ENCODE results near the gene ERP44.
"Not testable (repeated sequence)": the region's sequence is repeated elsewhere in the genome, so short reads cannot be mapped to it uniquely, and the experiment has no call there.

ERP44 gene

GRCh38 chr9:100098887-100099721 lies at the start of gene ERP44, which contains the start of gene INVS:
ERP44 (minus strand) TSS chr9:100099000; CDS start chr9:100098840, 160 bp downstream.
INVS (plus strand) TSS chr9:100099243; CDS start chr9:100104522, 5,279 bp downstream.
- DNase-seq (ENCODE audit: low spot score) = peak; percentile 100

DNA sequence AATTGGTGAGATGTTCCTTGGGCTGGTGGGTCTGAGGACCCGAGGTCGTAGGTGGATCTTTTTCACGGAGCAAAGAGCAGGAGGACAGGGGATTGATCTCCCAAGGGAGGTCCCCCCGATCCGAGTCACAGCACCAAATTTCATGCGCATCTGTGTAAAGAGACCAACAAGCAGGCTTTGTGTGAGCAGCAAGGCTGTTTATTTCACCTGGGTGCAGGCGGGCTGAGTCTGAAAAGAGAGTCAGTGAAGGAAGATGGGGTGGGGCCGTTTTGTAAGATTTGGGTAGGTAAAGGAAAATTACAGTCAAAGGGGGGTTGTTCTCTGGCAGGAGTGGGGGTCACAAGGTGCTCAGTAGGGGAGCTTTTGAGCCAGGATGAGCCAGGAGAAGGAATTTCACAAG lies 47.2 kb upstream of the ERP44 start:
- not testable (repeated sequence) for DNase-seq (ENCODE audit: low spot score)

- not testable (repeated sequence) for DNase-seq (ENCODE audit: low spot score)
Measured at GRCh38 chr9:100145167-100145934, 46.6 kb upstream of the ERP44 start.

- not testable (repeated sequence) for DNase-seq (ENCODE audit: low spot score)
Measured at GRCh38 chr9:100141862-100142261, 43.1 kb upstream of the ERP44 start.

GRCh38 chr9:100140303-100140702 lies 41.5 kb upstream of the ERP44 start:
- not testable (repeated sequence) for DNase-seq (ENCODE audit: low spot score)

- not testable (repeated sequence) for DNase-seq (ENCODE audit: low spot score)
Measured at GRCh38 chr9:100136799-100137198, 38.0 kb upstream of the ERP44 start.

DNA sequence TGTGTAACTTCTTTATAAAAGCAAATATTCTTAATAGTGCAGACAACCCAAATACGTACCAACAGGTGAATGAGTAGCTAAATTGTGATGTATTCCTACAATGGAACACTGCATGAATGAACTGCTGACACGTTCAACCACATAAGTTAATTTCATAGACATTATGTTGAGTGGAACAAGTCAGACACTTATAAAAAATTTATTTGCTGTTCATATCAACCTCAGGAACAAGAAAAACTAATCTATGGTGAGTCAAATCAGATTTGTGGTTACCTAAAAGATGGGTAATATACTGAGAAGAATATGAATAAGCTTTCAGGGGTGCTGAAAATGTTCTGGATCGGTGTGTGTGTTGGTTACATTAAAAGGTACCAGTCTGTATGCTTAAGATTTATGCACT lies 35.9 kb upstream of the ERP44 start:
- DNase-seq (ENCODE audit: low spot score) = no peak

GRCh38 chr9:100131875-100132430 lies 33.2 kb upstream of the ERP44 start:
- DNase-seq (ENCODE audit: low spot score) = no peak

- DNase-seq (ENCODE audit: low spot score) = no peak
Measured at GRCh38 chr9:100131216-100131615, 32.4 kb upstream of the ERP44 start.

- no peak for DNase-seq (ENCODE audit: low spot score)
Measured at GRCh38 chr9:100129772-100130171, 31.0 kb upstream of the ERP44 start.

- DNase-seq (ENCODE audit: low spot score) = no peak
Measured at GRCh38 chr9:100126423-100126822, 27.6 kb upstream of the ERP44 start.

- no peak for DNase-seq (ENCODE audit: low spot score)
Measured at GRCh38 chr9:100125910-100126309, 27.1 kb upstream of the ERP44 start.

DNA sequence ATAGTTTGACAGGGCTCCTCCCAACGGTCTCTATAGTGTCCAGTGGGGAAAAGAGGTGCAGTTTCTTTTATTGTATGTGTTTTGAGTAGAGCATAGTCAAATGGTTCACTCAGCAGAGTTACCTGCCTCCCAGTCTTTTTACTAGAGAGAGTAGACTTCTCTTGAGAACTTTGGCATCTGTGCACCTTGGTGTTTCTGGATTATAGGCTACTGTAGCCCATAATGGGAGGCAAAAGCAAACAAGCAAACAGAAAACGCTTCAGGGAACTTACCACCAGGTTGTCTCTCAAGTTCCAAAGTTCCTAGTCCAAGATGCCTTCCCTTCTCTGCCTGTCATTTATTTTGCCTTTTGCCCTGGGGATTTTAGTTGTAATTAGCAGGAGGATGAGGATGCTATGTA lies 26.4 kb upstream of the ERP44 start:
- DNase-seq (ENCODE audit: low spot score) = no peak

DNA sequence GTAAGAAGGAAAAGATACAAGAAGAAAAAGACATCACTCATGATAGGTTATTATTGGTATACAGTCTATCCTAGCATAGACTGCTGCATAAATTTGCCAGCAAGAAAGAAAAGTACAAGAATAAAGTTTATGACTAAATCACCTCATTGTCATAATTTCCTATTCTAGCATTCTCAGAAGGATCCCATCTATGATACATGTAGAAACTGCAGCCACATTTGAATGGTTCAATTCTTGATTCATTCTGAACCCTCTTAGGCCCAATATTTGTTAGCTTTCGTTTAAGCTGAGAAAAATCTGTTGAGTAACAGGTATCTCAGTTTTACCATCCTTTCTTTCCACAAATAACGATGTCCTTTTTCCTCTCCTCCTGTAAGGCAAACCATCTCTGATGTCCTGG lies 21.5 kb upstream of the ERP44 start:
- DNase-seq (ENCODE audit: low spot score) = no peak

DNA sequence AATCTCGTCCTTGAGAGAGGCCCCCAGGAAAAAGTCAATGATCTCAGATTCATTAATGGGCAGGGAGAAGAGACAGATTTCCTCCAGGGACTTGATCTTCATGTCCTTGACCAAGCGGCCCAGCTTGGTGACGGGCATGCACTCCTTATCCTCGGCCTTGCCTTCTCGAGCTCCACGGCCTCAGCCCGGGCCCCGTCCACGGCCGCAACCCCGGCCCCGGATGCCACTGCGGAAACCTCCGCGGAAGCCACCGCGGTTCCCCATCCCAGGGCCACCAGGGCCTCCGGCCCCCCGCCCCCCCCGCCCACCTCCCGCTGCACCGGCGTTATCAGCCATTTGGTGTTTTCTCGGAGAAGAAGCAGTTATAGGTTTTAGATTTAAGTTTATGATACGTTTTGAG lies 18.5 kb upstream of the ERP44 start:
- no peak for DNase-seq (ENCODE audit: low spot score)

DNA sequence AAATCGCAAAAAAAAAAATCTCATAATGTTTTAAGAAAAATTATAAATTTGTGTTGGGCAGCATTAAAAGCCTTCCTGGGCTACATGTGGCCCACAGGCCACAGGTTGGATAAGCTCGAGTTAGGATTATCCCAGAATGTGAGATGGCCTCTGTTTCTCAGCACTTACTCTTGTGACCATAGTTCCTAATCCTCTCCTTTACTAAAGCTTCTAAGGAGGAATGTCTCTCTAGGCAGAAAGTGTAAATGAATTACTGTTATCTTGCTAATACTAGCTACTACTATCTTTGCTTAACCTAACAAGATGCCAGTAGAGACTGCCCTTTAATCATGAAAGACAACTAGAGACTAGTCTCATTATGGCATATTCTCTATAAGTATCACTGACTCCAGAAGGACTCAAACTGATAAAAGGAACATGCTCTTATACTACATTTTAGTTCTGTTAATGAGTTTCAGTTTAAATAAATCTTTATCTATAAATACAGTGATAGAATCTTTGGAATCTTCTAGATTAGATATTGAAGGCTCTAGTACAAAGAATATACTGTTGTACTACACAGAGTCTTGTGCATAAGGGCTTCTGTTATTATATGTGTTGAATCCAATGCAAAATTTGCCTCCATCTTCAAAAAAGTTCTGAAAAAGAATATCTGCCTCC lies 14.0 kb upstream of the ERP44 start:
- no peak for DNase-seq (ENCODE audit: low spot score)

GRCh38 chr9:100111235-100111634 lies 12.4 kb upstream of the ERP44 start:
- DNase-seq (ENCODE audit: low spot score) = peak; percentile 87

DNA sequence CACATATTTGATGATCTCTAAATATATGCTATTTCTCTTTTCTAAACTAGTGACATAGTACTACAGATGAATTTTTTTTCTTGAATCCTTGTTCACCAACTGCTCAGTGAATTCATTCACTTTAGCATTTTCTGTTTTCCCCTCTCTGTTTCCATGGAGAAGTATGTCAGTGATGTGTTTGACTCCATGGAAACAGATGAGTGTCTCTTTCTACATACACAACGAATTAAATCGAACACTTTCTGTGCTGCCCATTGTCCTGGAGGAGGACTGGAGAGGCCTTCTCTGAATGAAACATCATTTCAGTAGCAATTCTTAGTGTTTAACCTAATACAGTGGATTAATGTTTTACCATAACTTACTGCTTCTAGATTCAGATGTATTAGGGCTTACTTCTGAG lies 9.8 kb upstream of the ERP44 start:
- DNase-seq (ENCODE audit: low spot score) = peak; percentile 56

GRCh38 chr9:100106616-100107015 lies 7.8 kb upstream of the ERP44 start:
- no peak for DNase-seq (ENCODE audit: low spot score)

DNA sequence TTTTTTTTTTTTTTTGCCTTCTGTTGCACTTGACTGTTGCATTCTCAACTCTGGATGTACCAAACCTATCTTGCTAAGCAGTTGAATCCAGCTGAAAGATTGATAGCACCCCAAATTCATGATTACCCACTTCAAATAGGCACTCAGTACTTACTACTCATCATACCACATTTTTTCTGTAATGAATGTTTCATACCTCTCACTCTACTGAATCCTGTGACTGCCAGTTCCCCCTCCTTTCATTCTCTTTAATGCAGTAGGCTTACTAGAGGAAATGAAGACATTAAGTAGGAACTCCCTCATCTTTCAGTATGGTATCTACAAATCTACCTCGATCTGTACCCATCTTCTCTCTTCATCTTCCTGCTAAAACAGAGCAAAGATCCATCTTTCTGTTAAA lies 7.1 kb upstream of the ERP44 start:
- no peak for DNase-seq (ENCODE audit: low spot score)

GRCh38 chr9:100104314-100104713 lies 5.5 kb upstream of the ERP44 start:
- peak; percentile 87 for DNase-seq (ENCODE audit: low spot score)

DNA sequence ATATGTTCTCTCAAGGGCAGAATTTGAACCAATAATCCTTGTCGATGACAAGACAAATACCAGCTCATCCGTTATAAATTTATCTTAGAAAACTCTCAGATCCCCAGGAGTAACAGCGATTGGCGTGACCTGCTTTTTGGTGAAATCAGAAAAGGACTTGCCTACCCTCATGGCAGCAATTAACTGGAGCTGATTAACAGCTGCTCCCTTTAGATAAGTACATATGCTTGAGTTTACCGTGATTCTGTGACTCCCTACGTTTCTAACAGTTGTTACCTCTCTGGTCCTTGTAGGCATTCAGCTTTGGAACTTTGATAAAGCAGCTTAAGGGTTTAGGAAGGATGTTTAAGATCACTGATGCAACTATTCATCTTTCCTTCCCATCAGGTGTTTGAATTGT lies 2.8 kb upstream of the ERP44 start:
- no peak for DNase-seq (ENCODE audit: low spot score)

Data from RKO (cell line).